HFFc6 (cell line): ENCODE results near the gene DCTD. TPM values are rescaled to one million over a fixed set of nuclear protein-coding genes. Genes with fewer than 3 reads are reported as not detected.

Experiments
- DNase-seq: peaks from one replicate; pipeline ENCODE4 v3.0.0-alpha.2; 2018
- H3K27ac Mint-ChIP-seq: 2 replicates; pipeline ENCODE4 v1.8.0; 2020; ENCODE audit warnings: mild to moderate bottlenecking, mixed read lengths
- H3K27me3 Mint-ChIP-seq: 2 replicates; pipeline ENCODE4 v1.8.0; 2021; ENCODE audit warnings: mild to moderate bottlenecking, moderate library complexity, mixed read lengths; ENCODE audit not compliant: insufficient read depth
- H3K36me3 Mint-ChIP-seq: 2 replicates; pipeline ENCODE4 v1.8.0; 2021; ENCODE audit warnings: low read depth, mixed read lengths
- H3K4me1 Mint-ChIP-seq: 2 replicates; pipeline ENCODE4 v1.8.0; 2020; ENCODE audit warnings: low read depth, mixed read lengths
- H3K4me3 Mint-ChIP-seq: 2 replicates; pipeline ENCODE4 v1.8.0; 2020; ENCODE audit warnings: mild to moderate bottlenecking, moderate library complexity, mixed read lengths
- H3K9me3 Mint-ChIP-seq: 2 replicates; pipeline ENCODE4 v1.8.0; 2020; ENCODE audit warnings: mild to moderate bottlenecking, mixed read lengths
- CTCF ChIP-seq: fragments of 200-600 bp; sonication (generic); IDR thresholded peaks from 2 replicates; pipeline ENCODE4 v1.5.0; 2021; ENCODE audit warnings: antibody characterized with exemption, mild to moderate bottlenecking
- total RNA-seq, 6 experiments: library from RNA; stranded (reverse); fragmentation: NEBNext Ultra II Directional; extraction: Animal tissue kit (Norgen Biotek cat#: 25700); gene quantifications; 2 replicates in 1 of 6; 3 replicates in 5 of 6; pipeline ENCODE4 v1.2.3, GENCODE V29; 2021

The DCTD gene
- total RNA-seq, 6 experiments from 2014 or later: 160 to 197 (median 171) TPM

DNA sequence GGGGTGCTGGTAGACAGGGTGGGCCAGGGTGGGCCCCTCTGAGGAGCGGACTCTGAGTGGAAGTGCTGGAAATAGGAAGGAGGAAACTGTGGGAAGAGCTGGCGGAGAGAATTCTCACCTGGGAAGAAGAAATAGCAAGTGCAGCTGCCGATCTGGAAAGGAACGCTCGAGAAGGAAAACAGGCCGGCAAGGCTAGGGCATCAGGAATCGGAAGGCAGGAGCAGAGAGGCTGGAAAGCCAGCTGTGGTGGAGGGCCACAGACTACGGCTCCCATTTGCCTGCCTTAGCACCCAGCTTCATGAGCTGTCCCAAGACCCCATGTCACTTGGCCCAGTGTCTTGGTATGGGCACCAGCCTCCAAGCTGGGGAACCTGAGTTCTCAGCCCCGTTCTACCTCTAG lies 37.3 kb downstream of the DCTD start:
- Mint-ChIP-seq H3K27ac (no peak overlapping the region), H3K4me1 (no peaks in the 10 kb centered on the region), H3K4me3 (no peak overlapping the region), H3K36me3 (peaks cover 37% of the 10 kb centered on the region), H3K27me3 (no peaks in the 10 kb centered on the region; the same call in 1 of the 2 replicates), H3K9me3 (no peaks in the 10 kb centered on the region)
- DNase-seq: no peak
- TF ChIP-seq CTCF: no peak

DNA sequence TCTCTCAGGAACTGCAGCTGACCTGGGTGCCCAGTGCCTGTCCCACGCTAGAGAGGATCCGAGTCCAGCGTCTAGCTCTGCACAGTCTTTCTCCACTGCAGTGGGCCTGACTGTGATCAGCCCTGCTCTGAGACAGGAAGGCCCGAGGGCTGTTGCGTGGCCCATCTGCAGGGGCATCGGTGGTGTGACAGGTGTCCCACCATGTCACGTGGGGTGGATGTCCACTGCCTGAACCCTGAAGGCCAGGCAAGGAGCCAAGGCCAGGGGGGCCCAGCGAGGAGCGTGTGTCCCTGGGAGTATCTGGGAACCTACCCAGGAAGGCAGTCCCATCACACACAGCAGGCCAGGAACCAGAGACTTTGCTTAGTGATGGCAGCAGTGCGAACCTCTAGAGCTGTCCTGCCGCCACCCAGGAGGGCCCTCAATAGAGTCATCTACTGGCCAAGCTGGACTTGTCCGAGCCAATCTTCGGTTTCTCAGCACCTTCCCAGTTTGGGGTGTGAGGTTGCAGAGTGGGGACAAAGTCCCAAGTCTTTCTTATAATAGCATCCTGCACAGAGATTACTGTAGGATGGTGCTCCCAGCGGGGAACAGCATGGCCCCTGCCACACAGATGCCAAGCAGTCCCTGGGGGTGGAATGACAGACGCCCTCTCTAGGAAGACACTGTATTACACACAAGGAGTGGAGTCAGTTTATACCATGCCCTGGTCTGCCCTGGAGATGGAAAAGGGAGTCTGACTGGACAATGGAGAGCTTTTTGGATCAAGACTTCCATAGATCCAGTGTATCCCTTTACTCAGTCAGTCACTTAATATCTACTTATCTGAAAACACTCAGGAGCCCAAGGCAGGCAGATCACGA lies 38.3 kb downstream of the DCTD start:
- Mint-ChIP-seq H3K9me3 (no peaks in the 10 kb centered on the region), H3K36me3 (peaks cover 37% of the 10 kb centered on the region), H3K4me3 (no peak overlapping the region), H3K4me1 (no peaks in the 10 kb centered on the region), H3K27me3 (no peaks in the 10 kb centered on the region; the same call in 1 of the 2 replicates), H3K27ac (no peak overlapping the region)
- no peak for TF ChIP-seq CTCF
- no peak for DNase-seq

- Mint-ChIP-seq H3K36me3 (peaks cover 32% of the 10 kb centered on the region), H3K9me3 (no peaks in the 10 kb centered on the region), H3K4me3 (no peak overlapping the region), H3K27me3 (no peaks in the 10 kb centered on the region; the same call in 1 of the 2 replicates), H3K4me1 (no peaks in the 10 kb centered on the region), H3K27ac (no peak overlapping the region)
- no peak for DNase-seq
- TF ChIP-seq CTCF: no peak
Measured at GRCh38 chr4:182877326-182877883, 39.8 kb downstream of the DCTD start.

GRCh38 chr4:182876427-182876826 lies 40.8 kb downstream of the DCTD start:
- Mint-ChIP-seq H3K9me3 (no peaks in the 10 kb centered on the region), H3K4me1 (no peaks in the 10 kb centered on the region), H3K27me3 (no peaks in the 10 kb centered on the region; the same call in 1 of the 2 replicates), H3K36me3 (peaks cover 32% of the 10 kb centered on the region), H3K27ac (no peak overlapping the region), H3K4me3 (no peak overlapping the region)
- no peak for TF ChIP-seq CTCF
- no peak for DNase-seq

DNA sequence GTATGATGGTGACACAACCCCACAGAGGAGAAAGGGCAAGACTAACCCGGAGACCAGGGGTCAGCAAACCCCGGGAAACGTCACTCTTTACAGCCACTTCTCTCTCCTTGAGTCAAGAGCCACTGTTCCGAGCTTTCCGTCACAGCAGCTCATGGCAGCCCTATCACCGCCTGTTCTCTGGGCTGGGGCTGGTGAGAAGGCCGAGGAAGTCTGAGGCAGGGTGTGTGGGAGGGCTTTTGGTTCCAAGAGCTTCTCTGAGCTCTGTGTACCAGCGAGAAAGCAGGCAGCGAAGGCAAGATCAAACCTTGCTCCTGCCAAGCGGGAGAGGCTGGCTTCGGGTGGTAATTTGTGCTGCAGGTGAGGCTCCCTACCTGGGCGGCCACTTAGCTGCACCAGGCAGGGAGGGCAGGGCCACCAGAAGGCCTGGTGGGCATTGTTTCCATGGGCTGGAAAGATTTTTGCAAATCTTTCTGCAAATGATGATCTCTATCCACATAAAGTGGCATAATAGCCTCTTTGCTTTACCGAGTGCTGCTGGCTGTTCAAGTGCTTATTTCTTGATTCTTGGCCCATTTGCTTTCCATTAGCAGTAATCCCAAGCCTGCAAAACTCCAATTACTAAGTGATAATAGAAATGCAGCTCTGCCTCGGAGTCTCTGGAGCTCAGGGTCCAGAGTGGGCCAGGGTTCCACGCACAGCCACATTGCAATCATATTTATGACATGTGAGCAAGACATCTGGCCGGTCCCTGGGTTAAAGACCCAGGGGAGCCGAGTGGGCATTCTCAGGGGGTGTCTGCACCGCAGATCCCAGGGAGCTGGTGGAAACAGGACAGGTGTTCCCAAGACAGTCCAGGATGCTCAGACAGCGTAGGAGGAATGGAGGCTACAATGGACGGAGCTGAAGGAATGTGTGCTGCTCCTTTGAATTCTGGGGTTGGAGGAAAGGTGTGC lies 41.5 kb downstream of the DCTD start:
- Mint-ChIP-seq H3K27ac (no peak overlapping the region), H3K27me3 (no peaks in the 10 kb centered on the region; the same call in 1 of the 2 replicates), H3K9me3 (no peaks in the 10 kb centered on the region), H3K4me3 (no peak overlapping the region), H3K4me1 (no peaks in the 10 kb centered on the region), H3K36me3 (peaks cover 25% of the 10 kb centered on the region)
- DNase-seq: no peak
- no peak for TF ChIP-seq CTCF
